Endothelial cell of hepatic sinusoid (primary cell): ENCODE measurements around the gene AHSA1.

Experiments used
- in situ Hi-C: cut with HindIII; loops from 2 replicates; pipeline ENCODE4 v1.10.0; 2017; ENCODE audit warnings: low sequenced_read_pairs

Gene AHSA1

GRCh38 chr14:77470224-77470870 lies 12.5 kb downstream of the AHSA1 start:
- in situ Hi-C loops = no loop called here

- in situ Hi-C loops = no loop called here
These were observed 16.0 kb downstream of the AHSA1 start for GRCh38 chr14:77473921-77474320.

GRCh38 chr14:77474479-77475177 lies 16.7 kb downstream of the AHSA1 start:
- in situ Hi-C loops = no loop called here

GRCh38 chr14:77475432-77476115 lies 17.7 kb downstream of the AHSA1 start:
- in situ Hi-C loops = no loop called here

- in situ Hi-C loops = no loop called here
These were observed 20.1 kb downstream of the AHSA1 start for GRCh38 chr14:77478029-77478428.

- in situ Hi-C loops = no loop called here
These were observed 20.9 kb downstream of the AHSA1 start for GRCh38 chr14:77478796-77479195.

GRCh38 chr14:77482422-77482821 lies 24.5 kb downstream of the AHSA1 start:
- in situ Hi-C loops = no loop called here

GRCh38 chr14:77485256-77485655 lies 27.4 kb downstream of the AHSA1 start:
- in situ Hi-C loops = no loop called here

- in situ Hi-C loops = no loop called here
These were observed 28.2 kb downstream of the AHSA1 start for GRCh38 chr14:77485901-77486678.

- in situ Hi-C loops = no loop called here
These were observed 30.7 kb downstream of the AHSA1 start for GRCh38 chr14:77488558-77488957.

GRCh38 chr14:77489041-77489440 lies 31.1 kb downstream of the AHSA1 start:
- in situ Hi-C loops = no loop called here

- in situ Hi-C loops = no loop called here
These were observed 32.6 kb downstream of the AHSA1 start for GRCh38 chr14:77490347-77490986.

- in situ Hi-C loops = no loop called here
These were observed 33.2 kb downstream of the AHSA1 start for GRCh38 chr14:77491056-77491455.

GRCh38 chr14:77495334-77495733 lies 37.4 kb downstream of the AHSA1 start:
- in situ Hi-C loops = no loop called here

GRCh38 chr14:77498120-77498979 lies 40.5 kb downstream of the AHSA1 start, which contains the start of gene ISM2:
TSS of gene ISM2 (minus strand) at chr14:77498816. CDS start at chr14:77498793, 23 bp downstream.
- in situ Hi-C loops = no loop called here

- in situ Hi-C loops = no loop called here
These were observed 41.2 kb downstream of the AHSA1 start for GRCh38 chr14:77498984-77499527.

GRCh38 chr14:77502109-77502782 lies 44.4 kb downstream of the AHSA1 start:
- in situ Hi-C loops = no loop called here

GRCh38 chr14:77503138-77503537 lies 45.2 kb downstream of the AHSA1 start:
- in situ Hi-C loops = no loop called here

GRCh38 chr14:77505031-77505430 lies 47.1 kb downstream of the AHSA1 start:
- in situ Hi-C loops = no loop called here
